GM18526 (cell line): ENCODE measurements around the gene DNAH8.

Experiments used
- POLR2A ChIP-seq: IDR thresholded peaks from 3 replicates; pipeline ENCODE4 v1.6.1; 2011; ENCODE audit not compliant: insufficient read length; ENCODE audit errors: extremely low read depth

The DNAH8 gene, protein sequence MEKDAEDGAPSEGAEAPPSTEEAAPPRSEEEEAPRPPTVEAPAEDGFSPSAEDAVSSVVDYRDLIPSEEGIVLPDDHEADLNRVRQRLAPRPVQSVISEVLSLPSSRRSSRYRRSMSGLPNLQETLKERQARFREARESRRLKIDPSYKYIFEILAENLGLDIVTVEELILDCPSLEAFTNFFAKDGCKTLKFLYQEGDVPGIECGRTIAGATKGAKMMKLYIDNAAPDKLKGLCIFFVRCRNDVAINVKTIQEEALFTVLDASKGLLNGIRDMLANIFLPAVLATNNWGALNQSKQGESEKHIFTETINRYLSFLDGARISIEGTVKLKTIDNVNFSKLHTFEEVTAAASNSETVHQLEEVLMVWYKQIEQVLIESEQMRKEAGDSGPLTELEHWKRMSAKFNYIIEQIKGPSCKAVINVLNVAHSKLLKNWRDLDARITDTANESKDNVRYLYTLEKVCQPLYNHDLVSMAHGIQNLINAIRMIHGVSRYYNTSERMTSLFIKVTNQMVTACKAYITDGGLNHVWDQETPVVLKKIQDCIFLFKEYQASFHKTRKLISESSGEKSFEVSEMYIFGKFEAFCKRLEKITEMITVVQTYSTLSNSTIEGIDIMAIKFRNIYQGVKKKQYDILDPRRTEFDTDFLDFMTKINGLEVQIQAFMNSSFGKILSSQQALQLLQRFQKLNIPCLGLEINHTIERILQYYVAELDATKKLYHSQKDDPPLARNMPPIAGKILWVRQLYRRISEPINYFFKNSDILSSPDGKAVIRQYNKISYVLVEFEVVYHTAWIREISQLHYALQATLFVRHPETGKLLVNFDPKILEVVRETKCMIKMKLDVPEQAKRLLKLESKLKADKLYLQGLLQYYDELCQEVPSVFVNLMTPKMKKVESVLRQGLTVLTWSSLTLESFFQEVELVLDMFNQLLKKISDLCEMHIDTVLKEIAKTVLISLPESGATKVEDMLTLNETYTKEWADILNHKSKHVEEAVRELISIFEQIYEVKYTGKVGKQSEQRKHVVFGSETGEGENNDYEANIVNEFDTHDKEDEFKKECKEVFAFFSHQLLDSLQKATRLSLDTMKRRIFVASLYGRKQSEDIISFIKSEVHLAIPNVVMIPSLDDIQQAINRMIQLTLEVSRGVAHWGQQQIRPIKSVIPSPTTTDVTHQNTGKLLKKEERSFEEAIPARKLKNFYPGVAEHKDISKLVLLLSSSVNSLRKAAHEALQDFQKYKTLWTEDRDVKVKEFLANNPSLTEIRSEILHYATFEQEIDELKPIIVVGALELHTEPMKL (N-terminal part only)

DNA sequence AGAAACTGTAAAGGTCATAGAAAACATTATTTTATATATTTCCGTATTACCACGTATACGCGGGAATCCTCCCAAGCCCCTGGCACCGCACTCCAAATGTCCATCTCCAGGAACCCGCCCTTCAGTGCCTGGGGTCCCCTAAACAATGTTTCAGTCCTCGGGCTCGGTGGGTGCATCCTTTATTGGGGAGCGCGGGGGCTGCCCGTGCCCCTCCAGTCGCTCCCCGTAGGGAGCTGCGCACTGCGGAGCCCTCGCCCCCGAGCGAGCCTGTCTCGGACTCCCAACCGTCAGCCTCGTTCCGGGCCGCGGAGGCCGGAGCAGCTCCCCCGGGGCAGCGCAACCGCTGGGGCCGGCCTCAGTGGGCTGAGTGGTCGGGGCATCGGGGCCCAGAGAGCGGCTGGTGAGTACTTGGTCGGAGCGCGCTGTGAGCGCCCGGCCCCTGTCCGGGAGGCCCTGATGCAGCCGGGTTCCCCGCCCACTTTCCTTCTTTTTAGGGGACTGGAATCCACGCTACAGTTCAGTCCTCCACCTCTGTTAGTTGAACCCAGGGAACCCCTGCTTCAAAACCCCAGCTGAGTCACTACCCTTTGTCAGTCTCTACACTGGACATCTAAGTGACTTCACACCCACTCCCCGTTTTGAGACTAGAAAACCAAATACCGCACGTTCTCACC, at the start of gene DNAH8:
DNAH8 (plus strand) TSS at position 296 of the 674 bp plus-strand sequence. CDS start 7,499 bp downstream, outside the sequence.
- no peak for TF ChIP-seq POLR2A

DNA sequence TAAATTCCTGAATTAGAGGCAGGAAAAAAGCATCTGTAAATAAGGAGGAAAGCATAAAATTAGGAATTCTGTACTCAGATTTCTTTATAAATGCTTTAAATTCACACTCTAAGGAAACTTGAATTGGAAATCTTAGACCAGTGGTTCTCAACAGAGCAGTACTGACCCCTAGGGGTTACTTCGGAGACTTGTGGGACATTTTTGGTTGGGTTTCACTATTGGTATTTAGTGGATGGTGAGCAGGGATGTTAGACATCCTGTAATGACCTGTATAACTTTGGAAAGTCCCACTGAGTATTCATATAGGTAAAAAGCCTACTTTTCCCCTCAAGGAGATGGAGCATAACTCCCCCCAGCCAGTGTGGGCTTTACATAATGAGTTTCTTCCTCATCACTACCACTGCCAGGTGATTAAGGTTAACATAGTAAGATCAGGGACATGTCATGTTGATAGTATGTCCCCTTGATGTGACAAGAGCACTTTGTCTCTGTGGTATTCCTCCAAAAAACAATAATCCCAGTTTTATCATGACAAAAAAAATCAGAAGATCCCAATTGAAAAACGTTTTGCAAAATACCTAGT, 43.1 kb upstream of the DNAH8 start:
- no peak for TF ChIP-seq POLR2A

DNA sequence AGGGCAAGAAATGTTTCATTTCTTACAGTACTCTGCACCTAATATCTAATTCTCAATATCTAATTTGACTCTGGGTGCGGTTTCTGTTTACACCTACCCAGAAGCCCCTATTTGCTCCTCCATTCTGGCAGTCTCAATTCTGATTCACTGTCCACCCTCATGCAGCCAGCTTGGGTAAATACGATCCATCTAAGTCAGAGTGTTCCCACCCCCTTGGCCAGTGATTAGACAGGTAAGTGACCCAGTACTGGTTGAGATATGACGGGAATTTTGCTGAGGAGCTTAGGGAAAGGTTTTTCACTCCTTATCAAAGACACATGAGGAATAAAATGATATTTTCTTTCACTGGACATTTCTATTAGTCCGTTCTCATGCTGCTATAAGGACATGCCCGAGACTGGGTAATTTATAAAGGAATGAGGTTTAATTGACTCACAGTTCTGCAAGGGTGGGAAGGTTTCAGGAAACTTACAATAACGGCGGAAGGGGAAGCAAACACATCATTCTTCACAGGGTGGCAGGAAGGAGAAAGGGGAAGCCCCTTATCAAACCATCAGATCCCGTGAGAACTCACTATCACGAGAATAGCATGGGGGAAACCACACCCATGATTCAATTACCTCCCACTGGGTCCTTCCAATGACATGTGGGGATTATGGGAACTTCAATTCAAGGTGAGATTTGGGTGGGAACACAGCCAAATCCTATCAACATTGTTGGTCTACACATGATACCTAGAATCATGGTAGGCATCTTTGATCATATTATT, 41.5 kb upstream of the DNAH8 start:
- TF ChIP-seq POLR2A, result no peak

DNA sequence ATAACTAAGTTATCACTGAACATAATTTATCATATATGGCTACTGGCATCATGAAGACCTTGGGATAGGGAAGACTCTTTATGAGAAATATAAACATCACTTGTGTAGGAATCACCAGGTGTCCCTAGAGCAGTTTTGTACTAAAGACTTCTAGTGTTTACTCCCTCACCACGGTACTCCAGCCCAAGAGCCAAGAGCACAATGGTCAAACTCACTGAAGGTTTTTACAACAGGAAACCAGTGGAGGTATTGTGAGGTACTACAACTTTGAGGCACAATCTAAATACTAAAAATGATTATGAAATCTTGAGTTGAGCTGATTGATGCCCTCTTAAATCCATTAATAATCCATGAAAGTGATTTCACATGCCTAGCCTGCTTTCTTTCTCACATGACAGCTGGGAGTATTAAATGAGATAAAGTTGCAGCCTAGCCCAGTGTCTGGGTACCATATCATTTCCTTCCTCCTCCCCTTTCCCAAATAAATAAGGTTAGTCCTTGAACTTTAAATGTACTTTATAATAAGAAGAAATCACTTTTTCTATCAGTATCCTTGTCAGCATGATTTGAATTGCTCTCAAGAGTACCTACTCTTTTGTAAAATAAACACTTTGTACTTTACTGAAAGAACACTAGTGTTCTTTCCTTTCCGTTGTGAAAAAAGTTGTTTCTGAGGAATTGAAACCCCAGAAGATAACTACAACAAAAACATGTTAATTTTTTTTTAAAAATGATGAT, 38.7 kb upstream of the DNAH8 start:
- no peak for TF ChIP-seq POLR2A

GRCh38 chr6:38676974-38677544, 38.1 kb upstream of the DNAH8 start:
- no peak for TF ChIP-seq POLR2A

GRCh38 chr6:38678178-38678760, 36.8 kb upstream of the DNAH8 start:
- no peak for TF ChIP-seq POLR2A

- TF ChIP-seq POLR2A, result no peak
These were observed 35.4 kb upstream of the DNAH8 start for GRCh38 chr6:38679668-38680067.

GRCh38 chr6:38681850-38682249, 33.3 kb upstream of the DNAH8 start:
- no peak for TF ChIP-seq POLR2A

- no peak for TF ChIP-seq POLR2A
These were observed 30.9 kb upstream of the DNAH8 start for GRCh38 chr6:38684237-38684636.

GRCh38 chr6:38684904-38685303, 30.2 kb upstream of the DNAH8 start:
- no peak for TF ChIP-seq POLR2A

DNA sequence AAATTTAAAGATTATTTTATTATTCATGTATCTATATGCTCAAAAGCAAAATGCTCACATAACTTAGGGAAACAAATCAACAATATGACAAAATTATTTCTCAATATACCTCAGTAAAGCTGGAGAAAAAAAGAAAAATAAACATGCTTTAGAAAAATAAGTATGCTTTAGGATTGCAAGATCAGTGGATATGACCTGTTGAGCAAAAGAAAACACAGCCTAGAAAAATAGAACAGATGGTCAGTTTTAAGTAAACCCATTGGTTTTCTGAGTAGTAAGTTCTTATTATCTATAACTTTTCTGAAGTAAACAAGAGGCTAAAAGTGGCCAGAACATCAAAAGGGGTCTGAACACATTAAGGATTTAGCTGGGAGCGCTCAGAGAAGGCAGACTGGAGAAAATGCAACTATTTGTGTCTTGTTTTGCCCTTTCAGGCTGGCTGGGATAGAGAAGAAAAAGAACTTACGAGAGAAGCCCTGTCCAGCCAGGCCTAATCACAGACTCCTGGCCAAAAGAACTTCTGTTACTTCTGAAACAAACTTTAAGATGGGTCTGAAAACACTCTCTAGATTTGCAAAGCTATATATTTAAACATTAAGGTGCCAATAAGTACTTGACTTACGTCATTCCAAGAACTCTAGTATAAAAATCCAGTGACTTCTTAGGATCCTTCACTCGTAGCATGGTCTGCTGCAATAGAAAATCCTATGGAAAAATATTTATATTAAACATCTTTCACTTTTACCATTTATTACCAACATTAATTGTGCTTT, 28.7 kb upstream of the DNAH8 start:
- no peak for TF ChIP-seq POLR2A

GRCh38 chr6:38687043-38687353, 28.1 kb upstream of the DNAH8 start:
- TF ChIP-seq POLR2A, result no peak

GRCh38 chr6:38687549-38687948, 27.6 kb upstream of the DNAH8 start:
- no peak for TF ChIP-seq POLR2A
